Common myeloid progenitor, CD34-positive (primary cell): ENCODE results near the gene PITPNC1.
"Not testable (repeated sequence)": the region's sequence is repeated elsewhere in the genome, so short reads cannot be mapped to it uniquely, and the experiment has no call there.

Experiments
- CTCF ChIA-PET: fragments of 350-600 bp; sonication (Branson Sonifier 250); formaldehyde crosslinking; loops from one replicate; lab custom pipeline; 2021; ENCODE audit warnings: antibody characterized with exemption; lab: Charles Lee
- POLR2A ChIA-PET: fragments of 350-600 bp; sonication (Branson Sonifier 250); formaldehyde crosslinking; loops from one replicate; lab custom pipeline; 2021; ENCODE audit warnings: antibody characterized with exemption; lab: Charles Lee
- DNase-seq, 3 donors: peaks; one replicate each; pipeline versions ENCODE4 v3.0.0 to v3.0.0-alpha.2; 2013
- H3K27ac ChIP-seq, 2 experiments: 1 replicate in 1 of 2; 2 replicates in 1 of 2; pipeline ENCODE4 v1.7.0; 2013; ENCODE audit warnings: inconsistent platforms in 2 of 2, low read length in 2 of 2, mild to moderate bottlenecking in 2 of 2, low read depth in 1 of 2, moderate library complexity in 1 of 2; ENCODE audit not compliant: severe bottlenecking in 2 of 2, insufficient read depth in 1 of 2, poor library complexity in 1 of 2
- H3K27me3 ChIP-seq, 5 experiments: replicated peaks in 2 of 5; 1 replicate in 3 of 5; 2 replicates in 2 of 5; pipeline versions ENCODE4 v1.6.1 to v1.7.0; 2013; ENCODE audit warnings: low read length in 4 of 5, mild to moderate bottlenecking in 2 of 5, moderate library complexity in 2 of 5, inconsistent platforms in 1 of 5; ENCODE audit not compliant: insufficient read depth in 5 of 5, control insufficient read depth in 4 of 5
- H3K36me3 ChIP-seq, 4 experiments: 1 replicate in 2 of 4; 2 replicates in 2 of 4; pipeline versions ENCODE4 v1.6.1 to v1.7.0; 2013; ENCODE audit warnings: low read length in 3 of 4, control low read depth in 1 of 4, mild to moderate bottlenecking in 1 of 4; ENCODE audit not compliant: control insufficient read depth in 4 of 4, insufficient read depth in 4 of 4
- H3K4me1 ChIP-seq, 4 experiments: 1 replicate in 3 of 4; 2 replicates in 1 of 4; pipeline versions ENCODE4 v1.6.1 to v1.7.1; 2013; ENCODE audit warnings: low read length in 3 of 4, mild to moderate bottlenecking in 3 of 4, control low read depth in 1 of 4, inconsistent platforms in 1 of 4, moderate library complexity in 1 of 4; ENCODE audit not compliant: control insufficient read depth in 4 of 4, insufficient read depth in 4 of 4; ENCODE audit errors: control extremely low read depth in 1 of 4
- H3K4me3 ChIP-seq, 7 experiments: 1 replicate in 4 of 7; 2 replicates in 3 of 7; pipeline versions ENCODE4 v1.5.1 to v1.7.0; 2013; ENCODE audit warnings: mild to moderate bottlenecking in 7 of 7, low read length in 6 of 7, moderate library complexity in 6 of 7, inconsistent platforms in 2 of 7, low read depth in 2 of 7, control low read depth in 1 of 7; ENCODE audit not compliant: insufficient read depth in 4 of 7, control insufficient read depth in 1 of 7; ENCODE audit errors: extremely low read depth in 1 of 7
- H3K9me3 ChIP-seq, 5 experiments: 1 replicate in 4 of 5; 2 replicates in 1 of 5; pipeline versions ENCODE4 v1.6.1 to v1.7.1; 2013; ENCODE audit warnings: low read length in 4 of 5, mild to moderate bottlenecking in 2 of 5, inconsistent platforms in 1 of 5, low read depth in 1 of 5, moderate library complexity in 1 of 5; ENCODE audit not compliant: control insufficient read depth in 4 of 5, insufficient read depth in 2 of 5; ENCODE audit errors: control extremely low read depth in 1 of 5
- WGBS: methylation state at CpG from one replicate; pipeline ENCODE4 v1.1.5; 2013; ENCODE audit not compliant: insufficient coverage; 5-methylcytosine and 5-hydroxymethylcytosine counted together

The PITPNC1 gene

DNA sequence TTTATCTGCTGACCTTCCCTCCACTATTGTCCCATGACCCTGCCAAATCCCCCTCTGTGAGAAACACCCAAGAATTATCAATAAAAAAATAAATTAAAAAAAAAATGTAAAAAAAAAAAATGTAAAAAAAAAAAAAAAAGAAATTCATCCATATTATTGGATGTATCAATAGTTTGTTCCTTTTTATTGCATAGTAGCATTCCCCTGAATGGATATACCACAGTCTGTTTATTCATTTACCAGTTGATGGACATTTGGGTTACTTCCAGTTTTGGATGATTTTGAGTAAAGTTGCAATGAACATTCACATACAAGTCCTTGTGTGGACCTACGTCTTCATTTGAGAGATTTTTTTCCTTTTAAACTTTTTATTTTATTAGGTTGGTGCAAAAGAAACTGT, 94.0 kb downstream of the PITPNC1 start:
- H3K9me3 ChIP-seq, result peaks cover 0 to 2% (median 0%) of the 10 kb centered on the region in 5 experiments
- no peak overlapping the region for H3K27ac ChIP-seq
- no peaks in the 10 kb centered on the region for H3K27me3 ChIP-seq
- WGBS, result no CpG with 5 or more reads among the region's 1 CpG
- H3K4me3 ChIP-seq, result no peak overlapping the region
- POLR2A ChIA-PET, result no interaction called here
- no peaks in the 10 kb centered on the region for H3K36me3 ChIP-seq
- CTCF ChIA-PET, result interaction anchor here (8.1 kb wide), 1 partner anchor 83 kb away, joined by 52 read pairs; no protein-coding TSS in a partner anchor
- no peak for DNase-seq
- peaks cover 0 to 26% (median 10%) of the 10 kb centered on the region in 4 experiments for H3K4me1 ChIP-seq

GRCh38 chr17:67472606-67473005, 95.5 kb downstream of the PITPNC1 start:
- POLR2A ChIA-PET, result interaction anchor here (0.6 kb wide), 1 partner anchor 475 kb away, joined by 3 read pairs; no protein-coding TSS in a partner anchor
- not testable (repeated sequence) for H3K9me3 ChIP-seq
- 100% methylated on average over 1 of the region's 4 CpGs for WGBS

GRCh38 chr17:67474081-67474661, 97.1 kb downstream of the PITPNC1 start:
- Histone ChIP-seq H3K27ac (no peak overlapping the region), H3K9me3 (peaks cover 0 to 2% (median 0%) of the 10 kb centered on the region in 5 experiments), H3K4me3 (no peak overlapping the region), H3K27me3 (no peaks in the 10 kb centered on the region), H3K4me1 (peaks cover 6 to 23% (median 10%) of the 10 kb centered on the region in 4 experiments), H3K36me3 (no peaks in the 10 kb centered on the region)
- ChIA-PET CTCF (interaction anchor here (0.7 to 8.2 kb wide), 6 partner anchors 10 to 108 kb away, joined by 3 to 114 read pairs (median 4); partner anchors contain the start of gene PITPNC1), POLR2A (no interaction called here)
- WGBS, result 98% methylated on average over 12 of the region's 12 CpGs
- no peak for DNase-seq

More at GRCh38 chr17:67472606-67473005, 95.5 kb downstream of the PITPNC1 start:
- CTCF ChIA-PET, result interaction anchor here (1.1 to 8.2 kb wide), 3 partner anchors 31 to 96 kb away, joined by 3 to 114 read pairs (median 52); partner anchors contain the start of gene PITPNC1
- DNase-seq, result peak in 2 of 3 donors; percentile 27 to 37
- not testable (repeated sequence) for H3K36me3 ChIP-seq, H3K27ac ChIP-seq, H3K27me3 ChIP-seq, H3K4me3 ChIP-seq
- peaks cover under 1 to 25% (median 10%) of the 10 kb centered on the region in 4 experiments for H3K4me1 ChIP-seq

DNA sequence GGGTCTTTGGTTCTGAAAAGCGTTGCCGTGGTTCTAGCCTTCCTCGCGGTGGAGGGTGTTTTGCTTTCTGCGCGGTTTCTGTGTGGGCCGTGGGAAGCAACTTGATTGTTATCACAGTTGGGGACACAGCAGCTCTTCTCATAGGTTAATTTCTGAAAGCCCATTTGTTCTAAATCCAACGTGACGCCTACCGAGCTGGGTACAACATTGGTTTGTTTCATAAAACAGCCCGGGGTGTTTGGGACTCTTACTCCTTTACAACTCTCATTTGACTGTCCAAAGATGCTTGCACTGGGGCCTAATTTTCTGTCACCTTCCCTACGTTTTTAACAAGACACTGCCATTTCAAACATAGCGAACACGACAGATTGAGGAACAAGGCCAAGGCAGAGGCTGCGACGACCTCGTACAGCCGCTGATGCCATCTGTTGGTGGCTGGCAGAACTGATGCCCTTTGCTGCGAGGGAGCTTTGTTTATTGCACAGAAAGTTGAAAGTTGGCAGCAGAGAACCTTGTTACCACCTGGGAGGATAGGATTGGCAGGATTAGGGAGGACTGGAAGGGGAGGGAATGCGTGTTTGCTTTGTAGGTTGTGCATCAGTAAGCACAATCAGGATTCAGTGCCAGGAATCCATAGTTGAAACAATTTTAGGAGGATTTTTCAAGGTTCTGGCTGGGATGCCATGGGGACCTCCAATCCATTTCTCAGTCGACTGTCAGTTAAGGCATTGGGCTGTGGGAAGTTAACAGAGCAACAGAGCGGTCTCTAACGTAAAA, 98.3 kb downstream of the PITPNC1 start:
- Histone ChIP-seq H3K36me3 (no peaks in the 10 kb centered on the region), H3K27ac (no peak overlapping the region), H3K27me3 (no peaks in the 10 kb centered on the region), H3K4me1 (peaks cover 6 to 16% (median 8%) of the 10 kb centered on the region in 4 experiments), H3K9me3 (peaks cover 0 to 2% (median 0%) of the 10 kb centered on the region in 5 experiments), H3K4me3 (peak overlapping the region in 2 of 7 experiments; percentile 25 to 45)
- peak; percentile 80 to 91 (median 89) for DNase-seq
- ChIA-PET POLR2A (interaction anchor here (0.6 to 1.1 kb wide), 2 partner anchors 86 to 242 kb away, joined by 3 read pairs; partner anchors contain the start of gene NOL11), CTCF (interaction anchor here (0.7 to 8.2 kb wide), 18 partner anchors 8 to 120 kb away, joined by 3 to 114 read pairs (median 4); partner anchors contain the start of gene PITPNC1)
- 26% methylated on average over 19 of the region's 23 CpGs for WGBS

DNA sequence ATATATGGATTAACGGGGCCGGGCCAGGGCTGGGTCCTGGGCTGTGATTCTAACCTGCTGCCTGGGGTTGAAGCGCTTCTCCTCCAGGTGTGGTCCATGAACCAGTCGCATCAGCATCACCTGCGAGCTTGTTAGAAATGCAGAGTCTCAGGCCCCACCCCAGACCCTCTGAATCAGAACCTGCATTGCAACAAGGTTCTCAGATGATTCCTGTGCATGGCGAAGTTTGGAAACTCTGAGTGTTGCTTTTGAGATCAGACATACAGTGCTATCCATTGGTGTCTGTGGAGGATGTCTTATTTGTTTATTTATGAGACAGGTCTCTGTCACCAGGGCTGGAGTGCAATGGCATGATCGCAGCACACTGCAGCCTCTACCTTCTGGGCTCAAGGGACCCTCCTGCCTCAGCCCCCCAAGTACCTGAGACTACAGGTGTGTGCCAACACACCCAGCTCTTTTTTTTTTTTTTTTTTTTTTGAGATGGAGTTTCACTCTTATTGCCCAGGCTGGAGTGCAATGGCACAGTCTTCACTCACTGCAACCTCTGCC, 99.8 kb downstream of the PITPNC1 start:
- DNase-seq, result no peak
- no peaks in the 10 kb centered on the region for H3K36me3 ChIP-seq
- H3K9me3 ChIP-seq, result no peaks in the 10 kb centered on the region
- ChIA-PET CTCF (interaction anchor here (1.4 to 8.2 kb wide), 4 partner anchors 89 to 118 kb away, joined by 3 to 114 read pairs (median 28); partner anchors contain the start of gene PITPNC1), POLR2A (no interaction called here)
- peaks cover 6 to 16% (median 8%) of the 10 kb centered on the region in 4 experiments for H3K4me1 ChIP-seq
- 90% methylated on average over 5 of the region's 7 CpGs for WGBS
- H3K27me3 ChIP-seq, result no peaks in the 10 kb centered on the region
- no peak overlapping the region for H3K4me3 ChIP-seq
- no peak overlapping the region for H3K27ac ChIP-seq

GRCh38 chr17:67477687-67478086, 100.6 kb downstream of the PITPNC1 start:
- CTCF ChIA-PET, result interaction anchor here (1.4 to 8.2 kb wide), 3 partner anchors 45 to 101 kb away, joined by 6 to 114 read pairs (median 52); partner anchors contain the start of gene PITPNC1
- 100% methylated on average over 1 of the region's 4 CpGs for WGBS
- H3K27ac ChIP-seq, result no peak overlapping the region
- no peaks in the 10 kb centered on the region for H3K27me3 ChIP-seq
- no peak overlapping the region for H3K4me3 ChIP-seq
- peak in 1 of 3 donors; percentile 33 for DNase-seq
- POLR2A ChIA-PET, result no interaction called here
- peaks cover 6 to 16% (median 8%) of the 10 kb centered on the region in 4 experiments for H3K4me1 ChIP-seq
- no peaks in the 10 kb centered on the region for H3K36me3 ChIP-seq
- no peaks in the 10 kb centered on the region for H3K9me3 ChIP-seq
